GM21723 (cell line): ENCODE measurements around the gene ZNF567.
"Not testable (repeated sequence)": the region's sequence is repeated elsewhere in the genome, so short reads cannot be mapped to it uniquely, and the experiment has no call there.

Experiments
- ATAC-seq: cut with Tn5 transposase; IDR thresholded peaks from one replicate; pipeline ENCODE4 v1.9.1; 2021; ENCODE audit warnings: mild to moderate bottlenecking, moderate library complexity; ENCODE audit not compliant: unreplicated experiment

Gene ZNF567

DNA sequence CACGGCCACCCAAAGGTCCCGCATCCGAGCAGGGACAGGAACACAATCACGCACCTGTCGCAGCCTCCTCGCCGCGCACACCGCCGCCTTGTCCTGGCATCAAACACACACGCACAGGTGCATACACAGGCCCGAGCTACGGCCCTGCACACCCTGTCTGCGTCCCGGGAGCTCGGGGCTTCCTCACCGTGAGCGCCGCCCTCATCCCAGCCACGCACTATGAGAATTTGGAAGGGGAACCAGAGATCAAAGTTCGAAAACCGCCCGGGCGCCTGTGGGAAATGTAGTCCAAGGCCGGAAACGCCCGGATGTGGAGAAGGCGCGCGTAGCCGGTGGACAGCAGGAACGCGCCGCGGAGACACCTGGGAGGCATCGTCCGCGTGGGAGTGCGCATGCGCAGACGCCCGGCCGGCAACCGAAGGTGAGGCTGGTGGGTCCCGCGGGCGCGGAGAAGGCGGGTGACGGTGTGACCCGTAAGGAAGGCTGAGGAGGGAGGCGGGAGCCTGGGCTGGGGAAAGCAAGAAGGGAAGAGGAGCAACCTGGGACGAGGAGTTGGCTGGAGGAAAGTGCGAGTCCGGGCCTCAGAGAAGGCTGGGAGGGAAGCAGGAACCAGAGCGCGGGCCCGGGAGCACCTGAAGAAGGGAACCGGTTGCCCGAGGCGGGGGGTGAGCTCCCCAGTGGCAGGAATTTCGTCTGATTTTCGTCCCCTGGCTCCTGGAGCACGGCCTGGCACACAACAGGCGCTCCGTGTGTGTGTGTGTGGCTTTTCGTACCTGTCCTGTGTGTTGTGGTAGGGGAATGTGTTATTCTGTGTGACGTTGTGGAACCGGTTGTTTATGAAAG, at the start of gene ZNF567:
Gene ZNF567, plus strand, starts transcription at position 399 of the 843 bp plus-strand sequence. CDS start 7,256 bp downstream, outside the sequence.
- peak; percentile 81 for ATAC-seq

DNA sequence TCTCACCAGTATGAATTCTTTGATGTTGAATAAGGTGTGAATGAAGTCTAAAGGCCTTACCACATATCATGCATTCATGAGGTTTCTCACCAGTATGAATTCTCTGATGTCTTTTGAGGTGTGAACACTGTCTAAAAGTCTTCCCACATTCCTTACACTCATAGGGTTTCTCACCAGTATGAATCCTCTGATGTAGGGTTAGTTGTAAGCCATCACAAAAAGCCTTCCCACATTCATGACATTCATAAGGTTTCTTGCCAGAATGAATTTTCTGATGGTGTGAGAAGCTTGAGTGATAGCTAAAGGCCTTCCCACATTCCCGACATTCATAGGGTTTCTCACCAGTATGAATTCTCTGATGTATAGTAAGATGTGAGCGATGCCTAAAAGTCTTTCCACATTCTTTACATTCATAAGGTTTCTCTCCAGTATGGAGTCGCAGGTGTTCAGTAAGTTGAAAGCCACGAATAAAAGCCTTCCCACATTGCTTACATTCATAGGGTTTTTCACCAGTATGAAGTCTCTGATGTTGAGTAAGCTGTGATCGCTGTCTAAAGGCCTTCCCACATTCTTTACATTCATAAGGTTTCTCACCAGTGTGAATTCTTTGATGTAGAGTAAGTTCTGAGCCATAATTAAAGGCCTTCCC, 48.4 kb upstream of the ZNF567 start:
- ATAC-seq, result no peak

DNA sequence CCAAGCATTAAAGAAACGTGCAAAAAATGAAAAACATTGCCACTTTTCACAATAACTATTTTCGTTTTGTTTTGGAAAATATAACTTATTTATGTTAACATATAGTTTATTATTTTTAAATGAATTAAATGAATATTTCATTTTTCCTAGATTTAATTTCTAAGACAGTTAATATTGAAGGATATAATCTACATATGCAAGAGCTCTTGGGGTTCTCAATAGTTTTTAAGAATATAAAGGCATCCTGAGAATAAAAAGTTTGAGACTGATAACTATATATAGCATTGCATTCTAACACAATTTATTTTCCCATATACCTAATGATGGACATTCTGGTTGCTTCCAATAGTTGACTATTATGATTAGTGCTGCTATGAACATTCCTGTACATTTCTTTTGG, 40.7 kb upstream of the ZNF567 start:
- no peak for ATAC-seq

- ATAC-seq, result no peak
These were observed 34.5 kb upstream of the ZNF567 start for GRCh38 chr19:36652958-36653357.

DNA sequence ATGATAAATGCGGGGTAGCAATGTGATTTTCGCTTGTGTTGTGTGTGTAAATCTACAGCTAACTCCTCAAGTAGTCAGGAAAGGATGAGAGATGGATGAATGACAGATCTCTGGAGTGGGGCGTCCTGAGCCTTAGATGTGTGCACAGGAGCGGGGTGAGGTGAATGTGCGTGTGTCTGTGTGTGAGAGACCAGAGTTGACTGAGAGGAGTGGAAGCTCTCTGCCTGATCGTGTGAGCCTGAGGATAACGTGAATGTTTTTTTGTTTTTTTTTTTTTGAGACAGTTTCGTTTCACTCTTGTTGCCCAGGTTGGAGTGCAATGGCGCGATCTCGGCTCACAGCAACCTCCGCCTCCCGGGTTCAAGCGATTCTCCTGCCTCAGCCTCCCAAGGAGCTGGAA, 21.6 kb upstream of the ZNF567 start:
- no peak for ATAC-seq

- ATAC-seq, result no peak
These were observed 18.8 kb upstream of the ZNF567 start for GRCh38 chr19:36668646-36669045.

GRCh38 chr19:36672368-36672767, 15.0 kb upstream of the ZNF567 start:
- no peak for ATAC-seq

DNA sequence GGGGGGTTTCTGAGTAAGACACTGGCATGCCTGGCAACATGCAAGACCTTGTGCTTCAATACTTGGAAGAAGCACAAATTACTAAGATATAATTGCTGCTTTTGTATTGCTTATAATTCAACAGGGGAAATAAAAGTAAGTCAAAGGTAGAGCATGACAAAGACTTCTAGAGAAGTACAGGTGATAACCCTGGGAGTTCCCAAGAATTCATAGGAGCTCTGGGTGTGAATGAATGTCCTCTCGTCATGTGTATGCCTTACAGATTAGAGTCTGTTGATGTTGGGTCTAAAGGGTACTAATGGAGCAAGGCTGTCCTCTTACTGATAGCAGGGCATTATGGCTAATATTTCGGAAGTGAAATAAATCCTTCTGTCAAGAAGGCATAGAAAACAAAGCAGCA, 13.2 kb upstream of the ZNF567 start:
- ATAC-seq, result no peak

DNA sequence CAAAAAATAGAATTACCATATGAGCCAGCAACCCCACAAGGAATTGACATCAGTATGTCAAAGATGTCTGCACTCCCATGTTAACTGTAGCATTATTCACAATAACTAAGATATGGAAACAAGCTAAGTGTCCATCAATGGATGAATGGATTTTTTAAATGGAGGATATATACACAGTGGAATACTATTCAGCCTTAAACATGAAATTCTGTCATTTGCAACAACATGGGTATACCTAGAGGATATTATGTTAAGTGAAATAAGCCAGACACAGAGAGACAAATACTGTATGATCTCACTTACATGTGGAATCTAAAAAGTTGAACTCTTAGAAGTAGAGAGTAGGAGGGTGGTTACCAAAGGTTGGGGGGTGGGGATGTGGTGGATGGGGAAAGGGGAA, 8.0 kb upstream of the ZNF567 start:
- ATAC-seq, result no peak

- no peak for ATAC-seq
These were observed 1.6 kb upstream of the ZNF567 start for GRCh38 chr19:36685835-36686234.

DNA sequence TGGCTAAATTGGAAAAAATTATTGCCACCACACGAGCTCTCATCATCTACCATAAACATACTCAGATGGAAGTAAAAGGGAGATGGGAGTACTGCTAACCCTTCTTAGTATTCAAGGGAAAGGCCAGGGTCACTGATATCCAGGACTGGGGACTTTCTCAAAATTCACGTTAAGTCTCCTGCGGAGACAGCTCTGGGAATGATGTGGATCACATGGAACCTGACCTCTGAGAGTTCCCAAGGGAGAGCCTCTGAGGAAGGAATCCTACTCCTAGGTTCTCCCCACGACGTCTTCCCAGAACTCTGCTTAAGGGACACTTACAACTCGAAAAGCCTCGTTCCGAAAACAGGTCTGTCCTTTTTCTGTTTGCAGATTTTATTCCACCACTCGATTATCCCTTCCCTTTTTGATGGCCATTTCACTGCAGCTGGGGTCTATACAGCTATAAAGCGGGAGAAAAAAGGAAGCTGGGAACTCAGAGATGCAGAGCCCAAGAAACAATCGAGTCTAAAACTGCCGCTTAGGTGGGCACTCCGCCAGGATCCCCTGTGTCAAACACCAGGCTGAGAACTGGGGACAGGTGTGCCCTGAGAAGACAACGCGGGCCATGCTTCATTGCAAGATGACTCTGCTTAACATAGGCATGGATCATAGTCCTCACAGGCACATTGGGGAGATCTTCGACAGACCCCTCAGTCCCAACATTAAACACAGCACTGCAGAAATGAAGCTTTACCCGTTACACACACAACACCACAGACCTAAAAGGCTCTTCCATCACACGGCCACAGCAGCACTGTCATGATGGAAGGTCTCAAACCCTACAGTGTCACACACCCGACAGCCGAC, 823 bp upstream of the ZNF567 start:
- ATAC-seq, result peak; percentile 40

- no peak for ATAC-seq
These were observed 646 bp downstream of the ZNF567 start for GRCh38 chr19:36688058-36688457.

DNA sequence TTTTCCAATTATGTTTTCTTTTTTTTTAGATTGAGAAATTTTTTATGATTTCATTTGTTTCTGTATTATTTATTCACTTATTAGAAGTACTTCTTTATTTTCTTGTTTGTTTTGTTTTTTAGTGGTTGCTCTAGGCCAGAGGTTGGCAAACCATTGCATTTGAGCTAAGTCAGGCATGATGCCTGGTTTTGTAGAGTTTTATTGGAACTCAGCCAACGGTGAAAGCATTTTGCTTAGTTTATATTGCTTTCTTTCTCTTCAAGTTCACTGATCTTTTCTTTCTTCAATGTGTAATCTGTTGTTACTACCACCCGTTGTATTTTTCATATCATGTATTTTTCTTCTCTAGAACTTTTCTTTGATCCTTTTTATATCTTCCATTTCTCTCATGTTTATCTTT, 19.7 kb downstream of the ZNF567 start:
- ATAC-seq, result no peak

DNA sequence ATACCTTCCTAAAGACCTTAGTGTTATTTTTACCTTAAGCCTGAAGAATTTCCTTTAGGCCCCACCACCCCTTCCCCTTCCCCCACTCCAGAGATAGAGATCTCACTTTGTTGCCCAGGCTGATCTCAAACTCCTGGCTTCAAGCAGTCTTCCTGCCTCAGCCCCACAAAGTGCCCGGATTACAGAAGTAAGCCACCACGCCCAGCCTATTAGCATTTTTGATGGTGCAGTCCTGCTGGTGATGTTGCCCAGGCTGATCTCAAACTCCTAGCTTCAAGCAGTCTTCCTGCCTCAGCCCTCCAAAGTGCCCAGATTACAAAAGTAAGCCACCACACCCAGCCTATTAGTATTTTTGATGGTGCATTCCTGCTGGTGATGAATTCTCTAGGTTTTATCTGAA, 22.0 kb downstream of the ZNF567 start:
- ATAC-seq, result no peak

GRCh38 chr19:36719687-36720556, 32.5 kb downstream of the ZNF567 start:
- no peak for ATAC-seq

DNA sequence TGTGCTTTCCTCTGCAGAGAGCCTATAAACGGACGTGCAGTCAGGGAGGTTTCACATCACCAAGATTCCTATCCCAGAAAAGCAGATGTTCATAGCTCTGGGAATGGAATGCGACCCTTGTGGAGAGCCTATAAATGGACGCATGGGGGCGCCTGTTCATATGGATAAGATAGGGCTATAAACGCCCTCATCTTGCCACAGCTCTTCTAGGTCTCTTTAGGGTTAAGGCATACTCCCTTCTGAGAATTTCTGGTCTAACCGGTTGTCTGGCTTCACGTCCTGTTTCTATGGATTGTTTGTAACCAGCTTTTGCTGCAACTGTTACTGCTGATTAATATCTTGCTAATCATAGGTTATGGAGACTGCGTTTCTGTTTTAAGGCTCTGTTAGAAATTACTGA, 48.8 kb downstream of the ZNF567 start:
- not testable (repeated sequence) for ATAC-seq

- no peak for ATAC-seq
These were observed 58.5 kb downstream of the ZNF567 start for GRCh38 chr19:36745870-36746269.

DNA sequence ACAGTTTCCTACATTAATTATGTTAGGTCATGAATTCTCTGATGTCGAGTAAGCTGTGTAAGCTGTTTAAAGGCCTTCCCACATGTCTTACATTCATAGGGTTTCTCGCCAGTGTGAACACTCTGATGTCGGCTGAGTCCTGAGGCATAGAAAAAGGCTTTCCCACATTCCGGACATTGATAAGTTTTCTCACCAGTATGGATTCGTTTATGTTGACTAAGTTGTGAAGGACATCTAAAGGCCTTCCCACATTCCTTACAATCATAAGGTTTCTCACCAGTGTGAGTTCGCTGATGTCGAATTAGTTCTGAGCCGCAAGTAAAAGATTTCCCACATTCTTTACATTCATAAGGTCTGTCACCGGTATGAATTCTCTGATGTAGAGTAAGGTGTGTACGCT, 60.3 kb downstream of the ZNF567 start:
- no peak for ATAC-seq

GRCh38 chr19:36748431-36749275, 61.2 kb downstream of the ZNF567 start:
- no peak for ATAC-seq

GRCh38 chr19:36749613-36750012, 62.2 kb downstream of the ZNF567 start:
- ATAC-seq, result not testable (repeated sequence)
